ENCODE results near the gene EDARADD. TPM values are rescaled to one million over a fixed set of nuclear protein-coding genes. Genes with fewer than 3 reads are reported as not detected.
"Not testable (repeated sequence)": the region's sequence is repeated elsewhere in the genome, so short reads cannot be mapped to it uniquely, and the experiment has no call there.

Gene EDARADD
- polyA plus RNA-seq, 1 donor (not counting 4 experiments of a cell fraction or from before 2014, with no cell fraction given) = 12.3 TPM

- H3K27me3 ChIP-seq (ENCODE audit: control insufficient read depth, extremely low read depth, insufficient read depth, low read length) = no peaks in the 10 kb centered on the region
- H3K9ac ChIP-seq (ENCODE audit: control insufficient read depth, extremely low read depth, insufficient read depth, low read length) = no peak overlapping the region
- no peak overlapping the region for H3K27ac ChIP-seq (ENCODE audit: control insufficient read depth, insufficient read depth, low read length)
- H3K9me3 ChIP-seq (ENCODE audit: control insufficient read depth, low read depth, low read length) = no peaks in the 10 kb centered on the region
- peaks cover 5 to 9% of the 10 kb centered on the region in 2 experiments for H3K36me3 ChIP-seq (ENCODE audit: control insufficient read depth in 2 of 2, extremely low read depth in 1 of 2, insufficient read depth in 2 of 2, low read length in 2 of 2)
- no peak for FAIRE-seq
- H3K79me2 ChIP-seq (ENCODE audit: control insufficient read depth, insufficient read depth, low read length) = no peaks in the 10 kb centered on the region
- dilution Hi-C loops (cut with MboI; ENCODE audit: extremely low pct_ligation_motif_present, low sequenced_read_pairs) = no loop called here
- no peaks in the 10 kb centered on the region for H3K9me1 ChIP-seq (ENCODE audit: control insufficient read depth, extremely low read depth, insufficient read depth, low read length)
- no peak overlapping the region for H2AFZ ChIP-seq (ENCODE audit: control insufficient read depth, low read length)
- TF ChIP-seq EZH2 (IDR thresholded peaks at IDR 0.05; ENCODE audit: low read length) (no peak), CTCF (optimal IDR thresholded peaks at IDR 0.05 in 1 of 3, IDR thresholded peaks at IDR 0.05 in 1 of 3, conservative IDR thresholded peaks at IDR 0.05 in 1 of 3; ENCODE audit: extremely low read depth in 1 of 3, insufficient read depth in 2 of 3, low read length in 3 of 3) (no peak)
- H3K4me1 ChIP-seq (ENCODE audit: control insufficient read depth, extremely low read depth, insufficient read depth, low read length) = no peaks in the 10 kb centered on the region
- H3K4me3 ChIP-seq (ENCODE audit: control insufficient read depth in 2 of 3, extremely low read depth in 1 of 3, insufficient read depth in 2 of 3, low read depth in 1 of 3, low read length in 3 of 3) = no peak overlapping the region
- no peak for DNase-seq (ENCODE audit: low read depth, low spot score)
- H4K20me1 ChIP-seq (ENCODE audit: control insufficient read depth, extremely low read depth, insufficient read depth, low read length) = no peaks in the 10 kb centered on the region
- no peak overlapping the region for H3K4me2 ChIP-seq (ENCODE audit: control insufficient read depth, extremely low read depth, insufficient read depth, low read depth, low read length)
Observed at GRCh38 chr1:236486356-236487002, 92.4 kb downstream of the EDARADD start.

GRCh38 chr1:236489161-236489560, 95.1 kb downstream of the EDARADD start:
- H3K79me2 ChIP-seq (ENCODE audit: control insufficient read depth, insufficient read depth, low read length); dilution Hi-C loops (cut with MboI; ENCODE audit: extremely low pct_ligation_motif_present, low sequenced_read_pairs); H3K36me3 ChIP-seq (ENCODE audit: control insufficient read depth in 2 of 2, extremely low read depth in 1 of 2, insufficient read depth in 2 of 2, low read length in 2 of 2); H3K9ac ChIP-seq (ENCODE audit: control insufficient read depth, extremely low read depth, insufficient read depth, low read length); H3K4me3 ChIP-seq (ENCODE audit: control insufficient read depth in 2 of 3, extremely low read depth in 1 of 3, insufficient read depth in 2 of 3, low read depth in 1 of 3, low read length in 3 of 3); FAIRE-seq; H3K9me1 ChIP-seq (ENCODE audit: control insufficient read depth, extremely low read depth, insufficient read depth, low read length); H4K20me1 ChIP-seq (ENCODE audit: control insufficient read depth, extremely low read depth, insufficient read depth, low read length); H3K4me1 ChIP-seq (ENCODE audit: control insufficient read depth, extremely low read depth, insufficient read depth, low read length); H3K27ac ChIP-seq (ENCODE audit: control insufficient read depth, insufficient read depth, low read length); H2AFZ ChIP-seq (ENCODE audit: control insufficient read depth, low read length); DNase-seq (ENCODE audit: low read depth, low spot score); H3K27me3 ChIP-seq (ENCODE audit: control insufficient read depth, extremely low read depth, insufficient read depth, low read length); H3K9me3 ChIP-seq (ENCODE audit: control insufficient read depth, low read depth, low read length); H3K4me2 ChIP-seq (ENCODE audit: control insufficient read depth, extremely low read depth, insufficient read depth, low read depth, low read length): not testable (repeated sequence)

Data from keratinocyte (primary cell).